GM18498 (cell line): ENCODE measurements around the gene SP3.
A peak's percentile ranks its signal among the peaks of the same experiment; 100 is the strongest.
"Not testable (repeated sequence)": the region's sequence is repeated elsewhere in the genome, so short reads cannot be mapped to it uniquely, and the experiment has no call there.

Experiments used
- ATAC-seq: cut with Tn5 transposase; IDR thresholded peaks from one replicate; pipeline ENCODE4 v1.9.1; 2021; ENCODE audit warnings: mild to moderate bottlenecking, moderate library complexity; ENCODE audit not compliant: unreplicated experiment

The SP3 gene

DNA sequence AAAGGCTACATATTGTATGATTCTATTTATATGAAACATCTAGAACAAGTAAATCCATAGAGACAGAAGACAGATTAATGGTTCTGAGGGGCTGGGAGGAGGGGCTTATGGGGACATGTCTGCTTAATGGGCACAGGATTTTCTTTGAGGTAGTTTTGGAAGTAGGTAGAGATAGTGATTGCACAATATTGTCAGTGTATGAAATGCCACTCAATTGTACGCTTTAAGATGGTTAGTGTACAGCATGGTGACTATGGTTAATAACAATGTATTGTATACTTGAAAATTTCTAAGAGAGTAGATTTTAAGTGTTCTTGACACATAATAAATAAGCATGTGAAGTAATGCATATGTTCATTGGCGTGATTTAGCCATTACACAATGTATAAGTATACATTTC is 68.4 kb downstream of the SP3 start:
- no peak for ATAC-seq

DNA sequence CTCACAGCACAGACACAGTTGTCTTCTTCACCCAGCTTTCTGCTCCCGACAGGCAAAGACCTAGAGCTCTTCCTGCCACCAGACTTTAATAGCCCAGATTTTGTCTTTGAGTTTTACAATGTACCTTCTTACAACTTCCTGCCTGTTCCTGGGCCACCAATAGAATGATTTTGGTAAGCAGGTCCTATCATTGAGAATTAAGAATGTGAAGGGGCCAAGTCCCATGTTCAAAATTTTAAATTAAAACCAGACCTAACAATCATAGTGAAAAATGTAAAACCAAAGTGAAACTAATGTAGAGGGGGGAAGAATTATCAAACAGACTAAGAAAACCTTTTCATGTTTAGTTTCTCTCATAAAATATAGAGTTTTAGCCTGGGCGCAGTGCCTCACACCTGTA is 72.8 kb downstream of the SP3 start:
- no peak for ATAC-seq

DNA sequence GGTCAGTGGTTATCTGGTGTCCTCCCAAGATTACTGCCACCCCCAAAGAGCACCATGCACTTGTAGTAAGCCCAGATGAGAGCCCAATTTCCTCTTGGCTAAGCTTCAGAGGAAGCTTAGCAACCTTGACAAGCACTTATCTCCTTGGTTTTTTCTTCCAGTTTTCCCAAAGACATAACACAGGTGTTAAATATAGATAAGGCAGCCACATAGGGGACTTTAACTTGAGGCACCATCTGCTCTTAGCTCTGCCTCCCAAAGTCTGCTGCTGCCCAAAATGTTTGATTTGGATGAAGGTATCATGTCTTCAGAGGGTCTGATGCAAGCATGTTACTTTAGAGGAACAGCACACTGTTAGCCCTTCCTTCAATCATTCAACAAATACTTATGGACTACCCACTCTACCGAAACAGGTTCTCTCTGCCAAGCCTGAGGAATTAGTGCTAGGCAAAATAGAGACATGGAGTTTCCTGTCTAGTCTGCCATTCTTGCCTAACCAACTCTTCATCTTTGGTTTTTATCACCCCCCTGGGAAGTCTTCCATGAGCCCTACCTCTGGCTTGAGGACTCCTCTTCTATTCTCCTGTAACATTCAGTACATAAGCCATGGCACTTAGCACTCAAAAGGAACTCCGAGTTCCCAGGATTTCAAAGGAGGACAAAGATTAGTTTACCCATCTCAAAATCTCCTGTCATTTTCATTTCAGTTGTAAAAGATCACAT is 73.7 kb downstream of the SP3 start:
- ATAC-seq = no peak

DNA sequence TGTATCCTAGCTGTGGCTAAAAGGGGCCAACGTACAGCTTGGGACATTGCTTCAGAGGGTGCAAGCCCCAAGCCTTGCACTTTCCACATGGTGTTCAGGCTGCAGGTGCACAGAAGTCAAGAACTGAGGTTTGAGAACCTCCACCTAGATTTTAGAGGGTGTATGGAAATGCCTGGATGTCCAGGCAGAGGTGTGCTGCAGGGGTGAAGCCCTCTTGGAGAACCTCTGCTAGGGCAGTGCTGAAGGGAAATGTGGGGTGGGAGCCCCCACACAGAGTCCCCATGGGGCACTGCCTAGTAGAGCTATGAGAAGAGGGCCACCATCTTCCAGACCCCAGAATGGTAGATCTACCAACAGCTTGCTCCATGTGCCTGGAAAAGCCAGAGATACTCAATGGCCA is 75.7 kb downstream of the SP3 start:
- not testable (repeated sequence) for ATAC-seq

DNA sequence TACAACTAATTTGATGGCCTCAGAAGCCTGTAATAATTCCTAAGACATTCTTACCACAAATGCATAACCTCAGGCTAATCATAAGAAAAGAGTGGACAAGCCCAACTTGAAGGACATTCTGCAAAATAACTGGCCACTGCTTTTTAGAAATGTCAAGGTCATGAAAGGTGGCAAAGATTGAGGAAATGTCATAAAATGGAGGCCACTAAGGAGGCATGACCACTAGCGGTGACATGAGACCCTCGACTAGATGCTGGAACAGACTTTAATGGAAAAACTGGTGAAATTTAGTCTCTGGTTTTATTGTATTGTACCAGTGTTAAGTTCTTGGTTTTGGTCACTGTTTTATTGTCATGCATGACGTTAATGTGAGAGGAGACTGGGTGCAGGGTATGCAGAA is 78.6 kb downstream of the SP3 start:
- ATAC-seq = no peak

DNA sequence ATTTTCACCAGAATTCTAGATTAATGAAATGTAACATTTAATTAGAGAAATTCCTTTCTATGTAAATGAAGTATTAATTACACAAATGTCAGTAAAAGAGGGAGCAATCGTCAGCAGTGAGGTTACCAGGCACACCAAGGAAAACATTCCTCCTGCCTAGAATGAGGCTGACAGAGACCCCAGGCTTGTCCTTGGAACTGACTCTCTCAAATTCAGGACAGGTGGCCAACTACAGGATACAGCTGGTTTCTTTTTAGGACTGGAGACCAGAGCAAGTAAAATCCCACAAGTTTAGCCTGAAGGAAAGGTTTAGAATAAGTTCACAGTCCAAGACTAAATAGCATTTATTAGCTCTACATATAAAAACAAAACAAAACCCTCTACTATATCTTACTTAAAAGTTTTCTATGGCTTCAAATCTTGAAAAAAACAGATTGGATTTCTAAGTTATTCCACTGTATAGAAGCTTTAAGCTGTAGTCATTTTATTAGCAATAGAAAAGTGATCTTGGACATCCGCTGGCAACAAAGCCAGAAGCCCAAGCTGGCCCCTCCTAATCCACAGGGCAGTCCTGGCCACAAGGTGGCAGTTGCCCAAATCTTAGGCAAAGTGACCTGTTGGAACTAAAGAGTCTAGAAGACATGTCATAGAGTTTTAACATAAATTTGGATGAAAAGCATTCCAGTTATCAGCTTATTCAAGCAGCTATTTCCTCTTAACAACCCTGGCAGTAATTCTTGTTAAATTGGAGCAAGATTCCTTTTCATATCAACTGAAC is 81.0 kb downstream of the SP3 start:
- ATAC-seq = no peak

DNA sequence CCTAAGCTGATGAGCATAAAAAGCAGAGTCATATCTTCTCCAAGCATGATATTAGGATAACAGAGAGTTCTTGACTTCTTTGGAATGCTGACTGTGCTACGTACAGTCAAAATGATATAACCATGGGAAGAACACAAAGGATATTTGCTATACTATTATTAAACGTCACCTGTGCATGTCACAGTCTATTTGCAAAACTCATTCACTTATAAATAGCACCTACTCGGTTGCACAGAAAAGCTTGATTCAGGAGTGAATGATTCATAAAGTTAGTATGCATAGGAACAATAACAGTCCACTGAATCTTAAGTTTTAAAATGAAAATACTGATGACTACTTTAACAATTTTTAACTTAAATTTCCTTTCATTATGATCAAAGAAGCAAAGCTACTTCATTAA is 83.3 kb downstream of the SP3 start:
- ATAC-seq = no peak

DNA sequence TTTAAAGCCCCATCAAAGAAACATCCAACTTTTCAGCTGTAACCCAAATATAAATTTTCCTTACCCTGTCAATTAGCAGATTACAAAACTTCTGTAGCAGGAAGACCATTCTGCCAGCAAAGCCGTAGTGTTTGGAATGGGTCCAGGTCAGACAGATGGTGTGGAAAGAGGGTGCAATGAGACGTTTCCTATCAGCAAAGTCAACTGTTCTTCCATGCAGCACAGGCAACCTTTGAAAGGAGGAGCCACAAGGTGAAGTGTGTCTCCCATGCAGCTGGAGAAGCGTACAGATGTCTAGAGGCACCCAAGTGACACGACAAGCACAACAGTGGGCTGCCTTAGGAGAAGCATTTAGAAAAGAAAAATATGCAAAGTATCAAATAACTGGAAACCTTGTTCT is 83.7 kb downstream of the SP3 start:
- no peak for ATAC-seq

DNA sequence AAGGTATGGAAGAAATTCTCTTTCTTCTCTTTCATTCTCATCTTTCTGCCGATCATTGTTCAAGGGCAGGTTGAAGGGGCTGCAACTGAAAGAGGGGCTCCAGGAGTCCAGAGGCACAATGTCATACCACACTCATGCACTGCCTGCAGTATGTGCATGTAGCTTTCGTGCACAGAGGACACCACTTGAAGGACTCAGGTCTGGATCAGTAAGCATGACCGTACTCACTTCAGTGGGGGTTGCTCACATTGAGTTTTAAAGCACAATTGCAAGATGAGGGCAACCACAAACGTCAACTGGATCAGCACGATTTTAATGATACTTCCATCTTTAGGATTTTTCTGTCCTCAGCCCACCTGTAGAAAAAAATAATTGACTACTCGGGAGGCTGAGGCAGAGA is 84.6 kb downstream of the SP3 start:
- ATAC-seq = no peak

DNA sequence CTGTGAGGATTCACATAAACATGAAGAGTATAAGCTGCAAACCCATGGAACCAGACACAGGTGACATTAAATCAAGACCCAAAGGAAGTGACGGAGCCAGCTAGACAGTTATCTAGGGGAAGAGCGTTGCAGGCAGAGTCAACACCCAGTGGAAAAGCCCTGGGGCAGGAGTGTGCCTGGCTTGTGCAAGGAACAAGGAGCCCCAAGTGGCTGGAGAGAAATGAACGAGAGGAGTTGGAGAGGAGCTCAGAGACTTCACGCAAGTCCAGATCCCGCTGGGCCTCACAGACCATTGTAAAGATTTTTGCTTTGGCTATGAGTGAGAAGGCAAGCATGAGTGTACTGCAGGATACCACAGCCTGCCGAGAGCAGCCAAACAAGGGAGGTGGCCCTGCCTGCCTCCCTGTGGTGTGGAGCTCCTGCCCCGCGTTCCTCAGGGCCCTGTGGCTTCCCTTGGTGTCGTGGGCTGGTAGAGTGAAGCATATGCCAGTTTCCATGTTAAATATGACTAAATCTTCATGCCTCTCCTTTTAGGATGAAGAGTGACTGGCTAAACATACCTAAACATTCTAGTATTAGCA is 88.2 kb downstream of the SP3 start:
- no peak for ATAC-seq

DNA sequence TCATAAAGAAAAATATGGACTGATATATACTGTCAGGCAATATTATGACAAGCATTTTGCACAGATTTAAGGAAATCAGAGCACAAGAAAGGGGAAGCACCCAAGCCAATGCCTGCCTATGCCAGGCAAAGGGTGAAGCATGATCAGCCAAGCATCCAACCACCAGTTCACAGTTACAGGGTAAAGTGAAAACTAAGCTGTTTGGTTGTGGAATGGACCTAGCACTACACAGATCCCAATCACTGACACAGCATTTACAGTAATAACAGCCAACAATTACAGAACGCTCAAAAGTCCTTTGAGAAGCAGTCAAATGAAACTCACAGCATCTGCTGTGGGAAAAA is 90.3 kb downstream of the SP3 start:
- peak; percentile 97 for ATAC-seq

DNA sequence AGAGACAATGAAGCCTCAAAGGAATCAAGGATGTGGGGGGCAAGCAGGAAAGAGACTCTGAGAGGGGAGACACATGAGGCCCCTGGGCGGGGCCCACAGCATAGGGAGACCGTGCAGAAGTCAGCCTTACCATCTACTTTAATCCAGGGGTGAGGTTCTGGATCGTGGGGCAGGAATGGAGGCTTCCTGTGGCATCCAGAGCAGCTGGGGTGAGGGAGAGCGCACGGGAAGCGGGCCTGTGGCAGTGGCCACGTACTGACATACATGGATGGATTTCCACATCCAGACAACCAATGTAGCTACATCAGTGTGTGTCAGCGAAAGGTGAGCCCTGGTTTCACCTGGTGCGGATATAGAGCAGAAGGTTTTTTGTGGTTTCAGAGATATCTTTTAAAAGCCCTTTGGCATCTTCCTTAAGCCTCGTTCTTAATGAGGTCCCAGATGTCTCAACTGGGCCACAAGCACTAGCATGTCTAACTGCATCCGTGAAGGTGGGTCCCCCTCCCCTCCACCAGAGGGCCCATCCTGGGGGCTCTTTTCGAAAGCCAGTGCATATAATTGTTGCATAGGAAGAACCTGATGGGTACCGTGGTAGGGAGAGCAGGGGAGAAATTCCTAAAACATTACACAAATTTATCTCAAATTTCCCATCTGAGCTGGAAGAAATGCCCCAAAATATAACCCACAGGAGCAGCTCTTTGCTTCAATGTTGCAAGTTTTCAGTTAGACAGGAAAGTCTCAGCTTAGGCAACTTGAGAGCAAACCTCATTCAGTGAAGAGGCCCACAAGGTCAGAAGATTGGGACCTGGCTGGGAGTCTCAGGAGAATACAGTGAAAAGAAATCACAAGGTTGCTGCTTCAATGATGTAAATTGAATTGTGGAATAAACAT is 90.9 kb downstream of the SP3 start:
- peak; percentile 34 for ATAC-seq

DNA sequence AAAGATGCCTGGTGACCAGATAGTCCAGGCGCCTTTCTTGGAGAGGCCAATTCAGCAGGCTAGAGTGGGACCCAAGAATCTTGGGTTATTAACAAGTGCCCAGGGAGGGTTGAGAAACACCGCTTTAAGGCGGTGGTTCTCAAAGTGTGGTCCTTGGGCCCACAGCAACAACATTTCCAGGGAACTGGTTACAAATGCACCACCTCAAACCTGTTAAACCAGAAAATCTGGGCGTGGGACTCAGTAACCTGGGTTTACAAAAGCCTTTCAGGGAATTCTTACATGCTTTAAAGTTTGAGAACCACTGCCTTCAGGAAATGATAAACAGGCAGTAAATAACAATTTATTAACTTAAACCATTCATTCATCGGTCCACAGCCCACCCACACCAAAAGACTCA is 92.5 kb downstream of the SP3 start:
- no peak for ATAC-seq

DNA sequence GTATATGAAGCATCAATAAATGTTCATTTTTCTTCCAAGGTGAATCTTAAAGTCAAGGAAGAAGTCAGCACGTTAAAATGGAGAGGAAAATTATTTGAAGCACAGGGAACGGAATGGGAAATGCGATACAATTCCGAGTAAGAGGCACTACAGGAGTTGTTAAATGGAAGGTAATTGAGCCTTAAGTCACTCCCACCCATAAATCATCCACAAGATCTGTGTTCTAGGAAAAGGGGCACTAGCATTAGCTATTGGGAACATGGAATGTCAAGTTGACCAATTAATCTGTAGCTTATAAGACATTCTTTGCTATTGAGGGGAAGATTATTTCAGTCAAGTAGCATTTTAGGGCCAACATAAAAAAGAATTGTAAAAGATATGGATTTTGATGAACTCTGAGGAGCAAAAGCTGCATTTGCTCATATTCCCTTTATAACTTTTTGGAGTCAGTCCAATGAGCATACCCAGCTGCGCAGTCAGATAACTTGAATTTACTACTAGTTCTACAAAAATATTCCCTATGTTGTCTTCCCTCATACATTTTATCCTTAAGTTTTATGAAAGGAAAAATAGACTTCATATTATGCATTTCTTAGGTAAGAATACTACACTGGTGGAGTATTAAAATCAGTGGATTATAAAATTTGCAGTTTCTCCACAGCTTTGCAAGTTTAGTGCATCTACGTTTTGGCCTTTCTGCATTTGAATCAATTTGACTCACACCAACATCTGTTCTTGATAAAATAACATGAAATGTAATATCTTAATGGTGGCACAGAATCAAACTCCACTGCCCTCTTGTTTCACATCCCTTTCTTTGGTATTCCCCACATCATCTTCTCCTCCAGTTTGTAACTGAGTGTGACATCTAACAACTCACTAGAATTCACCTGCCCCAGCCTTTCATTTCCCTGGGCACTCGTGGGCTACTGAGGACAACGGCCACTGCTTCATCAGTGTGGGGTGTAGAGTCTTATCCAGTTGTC is 95.6 kb downstream of the SP3 start:
- no peak for ATAC-seq

DNA sequence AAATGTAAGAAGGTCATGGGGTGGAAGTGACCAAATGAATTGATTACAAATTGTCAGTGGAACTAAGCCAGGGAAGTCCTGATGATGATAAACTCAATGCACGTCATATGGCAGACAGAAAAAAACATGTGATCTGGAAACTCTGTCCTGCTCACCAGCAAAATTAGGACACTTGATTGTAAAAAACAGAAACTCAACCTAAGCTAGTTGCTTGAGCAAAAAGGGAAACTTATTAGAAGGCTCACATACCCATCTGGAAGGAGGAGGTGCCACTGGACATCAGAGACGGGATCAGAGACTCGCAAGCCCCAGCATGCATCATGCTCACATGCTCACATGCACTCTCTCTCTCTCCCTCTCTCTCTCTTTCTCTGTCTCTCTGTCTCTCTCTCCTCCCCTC is 96.8 kb downstream of the SP3 start:
- no peak for ATAC-seq

DNA sequence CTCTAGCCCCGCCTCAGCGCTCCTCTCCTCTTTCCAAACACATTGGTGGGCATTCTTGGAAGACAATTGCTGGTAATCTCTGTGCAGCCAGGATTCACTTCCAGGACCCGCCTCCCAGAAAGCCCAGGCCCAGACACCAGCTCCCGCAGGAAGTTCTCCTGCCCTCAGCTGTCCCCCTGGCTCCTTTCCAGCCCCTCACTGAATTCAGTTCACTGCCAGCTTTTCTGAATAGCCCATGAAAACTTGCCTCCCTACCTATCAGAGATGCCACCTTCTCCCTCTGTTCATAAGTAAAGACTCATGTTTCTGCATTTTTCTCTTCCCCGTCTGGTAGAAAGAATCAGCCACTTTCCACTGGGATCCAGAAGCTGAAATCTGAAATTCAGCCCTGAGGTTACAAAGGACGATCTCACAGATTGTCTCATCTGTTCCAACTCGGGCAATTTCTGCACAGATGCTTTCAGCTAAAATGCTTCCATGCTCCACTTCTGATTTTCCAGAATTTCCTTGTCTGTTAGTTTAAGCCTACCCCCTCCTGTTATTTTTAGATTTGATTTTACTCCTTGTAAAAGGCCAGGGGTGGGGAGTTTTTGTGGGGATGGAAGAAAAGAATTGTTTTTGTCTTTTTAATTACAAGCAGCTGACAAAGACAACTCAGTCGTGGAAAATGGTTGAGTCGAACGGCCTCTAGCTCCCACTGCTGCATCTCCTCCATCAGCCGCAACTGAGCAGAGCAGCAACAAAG is 98.1 kb downstream of the SP3 start:
- no peak for ATAC-seq

DNA sequence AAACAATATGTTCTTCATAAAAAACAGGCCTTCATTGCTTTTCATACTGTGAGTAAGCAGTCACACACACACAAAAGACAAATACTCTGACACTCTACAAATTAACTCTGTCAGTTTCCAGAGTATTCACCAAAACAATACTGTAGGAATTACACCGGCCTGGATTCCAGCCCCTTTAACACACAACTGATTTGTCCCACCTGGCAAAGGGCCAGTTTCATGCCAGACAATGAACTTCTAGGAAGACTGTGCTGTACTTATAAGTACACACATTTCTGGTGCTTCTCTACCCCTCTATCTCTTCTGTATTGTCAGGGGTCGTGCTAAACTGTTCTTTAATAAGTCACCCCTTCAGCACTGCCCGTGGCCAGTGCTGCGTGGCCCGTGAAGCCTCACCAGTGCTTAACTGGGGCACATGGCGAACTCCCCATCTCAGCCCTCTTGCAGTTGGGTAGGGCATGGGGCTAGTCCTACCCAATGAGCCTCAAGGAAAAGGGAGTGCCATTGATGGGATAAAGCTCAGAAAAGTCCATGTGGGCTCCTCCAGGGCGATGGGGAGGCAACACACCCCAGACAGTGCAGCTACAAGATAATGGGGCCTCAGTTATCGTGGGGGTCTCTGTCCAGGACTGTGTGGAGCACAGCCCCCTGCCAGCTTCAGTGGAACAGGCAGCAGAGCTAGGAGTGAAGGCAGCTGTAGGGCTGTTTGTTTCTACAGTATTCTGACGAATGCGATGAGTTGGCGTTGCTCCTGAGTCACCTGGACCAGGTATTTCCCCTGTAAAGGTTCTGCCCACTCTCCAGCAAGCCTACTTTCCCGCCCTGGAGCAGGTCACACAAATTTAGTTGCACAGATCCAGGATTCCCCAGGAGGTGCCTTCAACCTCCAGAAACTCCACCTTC is 99.0 kb downstream of the SP3 start:
- ATAC-seq = no peak

DNA sequence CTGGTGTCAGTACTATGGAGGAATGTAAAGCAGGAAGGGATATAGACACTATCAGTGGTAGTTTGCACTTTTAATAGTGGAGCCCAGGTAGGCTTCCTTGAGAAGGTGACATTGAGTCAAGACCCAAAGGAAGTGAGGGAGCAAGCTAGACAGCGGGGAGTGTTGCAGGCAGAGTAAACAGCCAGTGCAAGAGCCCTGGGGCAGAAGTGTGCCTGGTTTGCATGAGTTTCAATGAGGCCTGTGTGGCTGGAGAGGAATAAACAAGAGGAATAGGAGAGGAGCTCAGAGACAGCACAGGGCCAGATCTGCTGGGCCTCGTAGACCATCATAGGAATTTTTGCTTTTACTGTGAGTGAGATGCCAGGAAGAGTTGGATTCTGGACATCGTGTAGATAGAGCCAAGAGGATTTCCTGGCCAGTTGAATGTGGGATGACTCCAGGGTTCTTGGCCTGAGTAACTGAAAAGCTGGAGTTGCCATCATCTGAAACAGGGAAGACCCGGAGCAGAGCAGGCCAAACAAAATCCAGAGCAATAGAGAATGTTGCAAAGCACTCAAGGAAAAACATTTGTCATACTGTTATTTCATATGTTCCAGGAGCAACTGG is 102.5 kb downstream of the SP3 start:
- no peak for ATAC-seq
